HepG2 (cell line): Measurements from ENCODE around the gene CIITA. TPM values are rescaled to one million over a fixed set of nuclear protein-coding genes. Genes with fewer than 3 reads are reported as not detected.

Experiments
- ASH2L ChIP-seq: fragments of 300-600, 200-600 bp; sonication (generic); IDR thresholded peaks from 2 replicates; pipeline ENCODE4 v1.7.0; 2017; ENCODE audit warnings: low read depth, mild to moderate bottlenecking, moderate library complexity, mixed read lengths, low read length; ENCODE audit not compliant: insufficient read length
- ATAD3A ChIP-seq: sonication (generic); formaldehyde crosslinking; IDR thresholded peaks from 2 replicates; pipeline ENCODE4 v1.4.0; 2020; ENCODE audit warnings: missing genetic modification reagents
- CREB1 ChIP-seq, 2 experiments: fragments of 450-650 bp in 1 of 2; IDR thresholded peaks; 2 replicates each; pipeline ENCODE4 v1.6.1; 2016 to 2017; ENCODE audit warnings: control low read depth in 1 of 2, mild to moderate bottlenecking in 1 of 2, missing compliant biosample characterization in 1 of 2, missing genetic modification characterization in 1 of 2
- ELF1 ChIP-seq: sonication (generic); formaldehyde crosslinking; IDR thresholded peaks from 2 replicates; pipeline ENCODE4 v1.4.0; 2020; ENCODE audit warnings: missing genetic modification reagents
- GABPB1 ChIP-seq: IDR thresholded peaks from 2 replicates; pipeline ENCODE4 v1.6.1; 2016; ENCODE audit warnings: mild to moderate bottlenecking, missing genetic modification reagents, moderate library complexity, missing compliant biosample characterization
- HOXA5 ChIP-seq: sonication (generic); formaldehyde crosslinking; IDR thresholded peaks from 2 replicates; pipeline ENCODE4 v1.4.0; 2020; ENCODE audit warnings: missing genetic modification reagents
- KDM5B ChIP-seq: sonication (generic); formaldehyde crosslinking; IDR thresholded peaks from 2 replicates; pipeline ENCODE4 v1.4.0; 2020; ENCODE audit warnings: missing genetic modification reagents, mild to moderate bottlenecking, borderline replicate concordance
- PAF1 ChIP-seq: IDR thresholded peaks from 2 replicates; pipeline ENCODE4 v1.6.1; 2016; ENCODE audit warnings: missing genetic modification reagents, missing compliant biosample characterization
- POLR2A ChIP-seq, 2 experiments: IDR thresholded peaks; 2 replicates each; pipeline ENCODE4 v1.6.1; 2011; ENCODE audit warnings: low read depth in 2 of 2, low read length in 2 of 2, mild to moderate bottlenecking in 1 of 2, moderate library complexity in 1 of 2; ENCODE audit not compliant: insufficient read depth in 1 of 2
- RAD51 ChIP-seq: fragments of 450-650 bp; IDR thresholded peaks from 2 replicates; pipeline ENCODE4 v1.6.1; 2016; ENCODE audit warnings: borderline replicate concordance
- SUZ12 ChIP-seq: fragments of 150-350 bp; IDR thresholded peaks from 2 replicates; pipeline ENCODE4 v1.6.1; 2014; ENCODE audit warnings: low read depth, low read length
- THAP7 ChIP-seq: sonication (generic); formaldehyde crosslinking; IDR thresholded peaks from 2 replicates; pipeline ENCODE4 v1.8.1; 2023; ENCODE audit warnings: mild to moderate bottlenecking, missing genetic modification reagents
- XRCC5 ChIP-seq: fragments of 200-400 bp; formaldehyde crosslinking; optimal IDR thresholded peaks from 2 replicates; pipeline ENCODE3; 2017; ENCODE audit warnings: mild to moderate bottlenecking, low read length
- ZBTB39 ChIP-seq: sonication (generic); formaldehyde crosslinking; IDR thresholded peaks from 2 replicates; pipeline ENCODE4 v1.5.0; 2020; ENCODE audit warnings: missing genetic modification reagents
- ZNF232 ChIP-seq: sonication (generic); formaldehyde crosslinking; IDR thresholded peaks from 2 replicates; pipeline ENCODE4 v1.4.0; 2020; ENCODE audit warnings: missing genetic modification reagents, borderline replicate concordance
- ZNF557 ChIP-seq: sonication (generic); formaldehyde crosslinking; IDR thresholded peaks from 2 replicates; pipeline ENCODE4 v1.4.0; 2020; ENCODE audit warnings: missing genetic modification reagents
- ZNF652 ChIP-seq: IDR thresholded peaks from 2 replicates; pipeline ENCODE4 v1.6.1; 2016; ENCODE audit warnings: low read depth, borderline replicate concordance
- ZNF703 ChIP-seq: sonication (generic); formaldehyde crosslinking; IDR thresholded peaks from 2 replicates; pipeline ENCODE4 v1.5.1; 2020; ENCODE audit warnings: missing genetic modification reagents, mild to moderate bottlenecking, moderate library complexity, borderline replicate concordance
- polyA plus RNA-seq, 8 experiments: library from polyadenylated mRNA; depleted of rRNA in 3 of 8; stranded (reverse) in 7 of 8; unstranded in 1 of 8; fragments of >200 nt; fragmentation: Illumina TruSeq in 4 of 8; extraction: Trizol in 4 of 8; gene quantifications; 2 replicates each; pipeline versions ENCODE4 v1.2.1 to v1.2.3, GENCODE V29; 2011 to 2016; ENCODE audit warnings: low read depth in 4 of 8, missing spikeins in 1 of 8, mixed read lengths in 1 of 8; ENCODE audit not compliant: insufficient read depth in 1 of 8
- total RNA-seq, 5 experiments: library from RNA; depleted of rRNA; stranded (reverse); fragments of >200 nt; fragmentation: Illumina TruSeq; extraction: Trizol; gene quantifications; 2 replicates each; pipeline ENCODE4 v1.2.3, GENCODE V29; 2016; ENCODE audit warnings: low read depth in 1 of 5
- TF ChIP-seq, protein P1 (sequence below): sonication (generic); formaldehyde crosslinking; conservative IDR thresholded peaks from 2 replicates; pipeline ENCODE4 v1.8.0; 2022; ENCODE audit warnings: mild to moderate bottlenecking, moderate library complexity, missing genetic modification reagents
- TF ChIP-seq, protein P2 (sequence below): sonication (generic); formaldehyde crosslinking; IDR thresholded peaks from 2 replicates; pipeline ENCODE4 v1.5.0; 2020; ENCODE audit warnings: mild to moderate bottlenecking, missing genetic modification reagents

Gene CIITA
- total and polyA plus RNA-seq, 2 of the 13 experiments (the other 11 are each of a cell fraction or from before 2014, with no cell fraction given), result 0.08 to 0.09 TPM

- TF ChIP-seq SUZ12 (peak; percentile 99), ATAD3A (CRISPR knock-in tag) (no peak; the same call in 1 of the 2 replicates), CREB1 (IDR thresholded peaks at IDR 0.05) (peak; percentile 87), CREB1 (CRISPR knock-in tag; IDR thresholded peaks at IDR 0.05) (peak; percentile 78; the same call in 1 of the 2 replicates), PAF1 (no peak), POLR2A (IDR thresholded peaks at IDR 0.05; ENCODE audit: insufficient read depth in 1 of 2, low read depth in 2 of 2, low read length in 2 of 2) (peak; percentile 71 to 72), ZNF557 (CRISPR knock-in tag) (peak; percentile 76; the same call in 1 of the 2 replicates), ASH2L (peak; percentile 97), ZNF232 (CRISPR knock-in tag) (peak; percentile 65; the same call in 1 of the 2 replicates), THAP7 (CRISPR knock-in tag) (0 out of 2 replicates have a peak, but pooled peaks have one; percentile 35), RAD51 (no peak), HOXA5 (CRISPR knock-in tag) (peak; percentile 94), ZNF703 (CRISPR knock-in tag) (no peak), KDM5B (CRISPR knock-in tag) (peak; percentile 97), ELF1 (peak; percentile 97), ZNF652 (CRISPR knock-in tag) (no peak), ZBTB39 (CRISPR knock-in tag) (peak; percentile 95; the same call in 1 of the 2 replicates), XRCC5 (peak; percentile 95), GABPB1 (CRISPR knock-in tag) (peak; percentile 99)
- TF ChIP-seq, protein P1, sequence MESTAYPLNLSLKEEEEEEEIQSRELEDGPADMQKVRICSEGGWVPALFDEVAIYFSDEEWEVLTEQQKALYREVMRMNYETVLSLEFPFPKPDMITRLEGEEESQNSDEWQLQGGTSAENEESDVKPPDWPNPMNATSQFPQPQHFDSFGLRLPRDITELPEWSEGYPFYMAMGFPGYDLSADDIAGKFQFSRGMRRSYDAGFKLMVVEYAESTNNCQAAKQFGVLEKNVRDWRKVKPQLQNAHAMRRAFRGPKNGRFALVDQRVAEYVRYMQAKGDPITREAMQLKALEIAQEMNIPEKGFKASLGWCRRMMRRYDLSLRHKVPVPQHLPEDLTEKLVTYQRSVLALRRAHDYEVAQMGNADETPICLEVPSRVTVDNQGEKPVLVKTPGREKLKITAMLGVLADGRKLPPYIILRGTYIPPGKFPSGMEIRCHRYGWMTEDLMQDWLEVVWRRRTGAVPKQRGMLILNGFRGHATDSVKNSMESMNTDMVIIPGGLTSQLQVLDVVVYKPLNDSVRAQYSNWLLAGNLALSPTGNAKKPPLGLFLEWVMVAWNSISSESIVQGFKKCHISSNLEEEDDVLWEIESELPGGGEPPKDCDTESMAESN (CRISPR knock-in tag), result peak; percentile 96
- TF ChIP-seq, protein P2, sequence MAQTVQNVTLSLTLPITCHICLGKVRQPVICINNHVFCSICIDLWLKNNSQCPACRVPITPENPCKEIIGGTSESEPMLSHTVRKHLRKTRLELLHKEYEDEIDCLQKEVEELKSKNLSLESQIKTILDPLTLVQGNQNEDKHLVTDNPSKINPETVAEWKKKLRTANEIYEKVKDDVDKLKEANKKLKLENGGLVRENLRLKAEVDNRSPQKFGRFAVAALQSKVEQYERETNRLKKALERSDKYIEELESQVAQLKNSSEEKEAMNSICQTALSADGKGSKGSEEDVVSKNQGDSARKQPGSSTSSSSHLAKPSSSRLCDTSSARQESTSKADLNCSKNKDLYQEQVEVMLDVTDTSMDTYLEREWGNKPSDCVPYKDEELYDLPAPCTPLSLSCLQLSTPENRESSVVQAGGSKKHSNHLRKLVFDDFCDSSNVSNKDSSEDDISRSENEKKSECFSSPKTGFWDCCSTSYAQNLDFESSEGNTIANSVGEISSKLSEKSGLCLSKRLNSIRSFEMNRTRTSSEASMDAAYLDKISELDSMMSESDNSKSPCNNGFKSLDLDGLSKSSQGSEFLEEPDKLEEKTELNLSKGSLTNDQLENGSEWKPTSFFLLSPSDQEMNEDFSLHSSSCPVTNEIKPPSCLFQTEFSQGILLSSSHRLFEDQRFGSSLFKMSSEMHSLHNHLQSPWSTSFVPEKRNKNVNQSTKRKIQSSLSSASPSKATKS (CRISPR knock-in tag), result no peak; the same call in 1 of the 2 replicates
Observed at GRCh38 chr16:10944249-10945064, 67.5 kb downstream of the CIITA start, which contains the start of gene CLEC16A (continued).
